Mesenchymal stem cell (in vitro differentiated cells and primary cell): ENCODE results near the gene ZBTB49.

Experiments used
- DNase-seq: peaks from one replicate; pipeline ENCODE4 v3.0.0-alpha.2; 2013
- H2AFZ ChIP-seq: one replicate; pipeline ENCODE4 v1.6.1; 2013; ENCODE audit warnings: low read depth, mild to moderate bottlenecking, control low read depth, inconsistent platforms, low read length, moderate library complexity
- H2AK5ac ChIP-seq: 2 replicates; pipeline ENCODE4 v1.6.1; 2013; ENCODE audit warnings: low read length, moderate library complexity, mild to moderate bottlenecking, inconsistent platforms; ENCODE audit not compliant: severe bottlenecking
- H2BK120ac ChIP-seq: one replicate; pipeline ENCODE4 v1.6.1; 2013; ENCODE audit warnings: low read depth, mild to moderate bottlenecking, inconsistent platforms, low read length, moderate library complexity
- H2BK12ac ChIP-seq, 2 experiments: one replicate each; pipeline ENCODE4 v1.6.1; 2013; ENCODE audit warnings: inconsistent platforms in 2 of 2, low read length in 2 of 2, mild to moderate bottlenecking in 2 of 2, moderate library complexity in 2 of 2, control low read depth in 1 of 2
- H2BK15ac ChIP-seq: one replicate; pipeline ENCODE4 v1.6.1; 2013; ENCODE audit warnings: mild to moderate bottlenecking, low read depth, inconsistent platforms; ENCODE audit not compliant: poor library complexity, severe bottlenecking
- H2BK5ac ChIP-seq: 2 replicates; pipeline ENCODE4 v1.6.1; 2013; ENCODE audit warnings: low read depth, mild to moderate bottlenecking, low read length, control low read depth, inconsistent platforms; ENCODE audit not compliant: poor library complexity, severe bottlenecking
- H3K14ac ChIP-seq, 2 experiments: one replicate each; pipeline ENCODE4 v1.6.1; 2013; ENCODE audit warnings: inconsistent platforms in 2 of 2, low read length in 2 of 2, control low read depth in 1 of 2, mild to moderate bottlenecking in 1 of 2, moderate library complexity in 1 of 2
- H3K18ac ChIP-seq, 2 experiments: one replicate each; pipeline ENCODE4 v1.6.1; 2013; ENCODE audit warnings: inconsistent platforms in 2 of 2, low read length in 2 of 2, control low read depth in 1 of 2, low read depth in 1 of 2, mild to moderate bottlenecking in 1 of 2
- H3K23ac ChIP-seq, 2 experiments: one replicate each; pipeline ENCODE4 v1.6.1; 2013; ENCODE audit warnings: inconsistent platforms in 2 of 2, low read length in 2 of 2, mild to moderate bottlenecking in 2 of 2, moderate library complexity in 2 of 2, control low read depth in 1 of 2
- H3K27ac ChIP-seq: 2 replicates; pipeline ENCODE4 v1.5.1; 2013; ENCODE audit warnings: mild to moderate bottlenecking, moderate library complexity, low read length, control low read depth, inconsistent platforms; ENCODE audit not compliant: poor library complexity, severe bottlenecking
- H3K27me3 ChIP-seq, 2 experiments: 2 replicates each; pipeline versions ENCODE4 v1.6.1 to v1.7.0; 2013; ENCODE audit warnings: low read length in 2 of 2, mild to moderate bottlenecking in 2 of 2, moderate library complexity in 2 of 2, control low read depth in 1 of 2, inconsistent platforms in 1 of 2; ENCODE audit not compliant: control insufficient read depth in 1 of 2, insufficient read depth in 1 of 2
- H3K36me3 ChIP-seq, 2 experiments: 2 replicates each; pipeline versions ENCODE4 v1.6.1 to v1.7.0; 2013; ENCODE audit warnings: low read length in 2 of 2, control low read depth in 1 of 2, inconsistent platforms in 1 of 2, low read depth in 1 of 2, mild to moderate bottlenecking in 1 of 2; ENCODE audit not compliant: insufficient read depth in 2 of 2, control insufficient read depth in 1 of 2
- H3K4ac ChIP-seq, 2 experiments: one replicate each; pipeline ENCODE4 v1.6.1; 2013; ENCODE audit warnings: inconsistent platforms in 2 of 2, low read length in 2 of 2, mild to moderate bottlenecking in 2 of 2, moderate library complexity in 2 of 2, control low read depth in 1 of 2, low read depth in 1 of 2
- H3K4me1 ChIP-seq: 2 replicates; pipeline ENCODE4 v1.6.1; 2013; ENCODE audit warnings: low read depth, low read length, control low read depth; ENCODE audit not compliant: control insufficient read depth, insufficient read depth
- H3K4me2 ChIP-seq: 2 replicates; pipeline ENCODE4 v1.6.1; 2013; ENCODE audit warnings: low read length, mild to moderate bottlenecking, inconsistent platforms; ENCODE audit not compliant: poor library complexity, severe bottlenecking
- H3K4me3 ChIP-seq, 2 experiments: 2 replicates each; pipeline versions ENCODE4 v1.5.1 to v1.7.0; 2013; ENCODE audit warnings: low read length in 2 of 2, mild to moderate bottlenecking in 2 of 2, control low read depth in 1 of 2, low read depth in 1 of 2; ENCODE audit not compliant: insufficient read depth in 1 of 2
- H3K79me1 ChIP-seq: replicated peaks from 2 replicates; pipeline ENCODE4 v1.6.1; 2013; ENCODE audit warnings: mild to moderate bottlenecking, control low read depth, low read length, inconsistent platforms; ENCODE audit not compliant: poor library complexity, severe bottlenecking
- H3K9ac ChIP-seq: 2 replicates; pipeline ENCODE4 v1.7.0; 2013; ENCODE audit warnings: mild to moderate bottlenecking, low read length, moderate library complexity
- H3K9me3 ChIP-seq: 2 replicates; pipeline ENCODE4 v1.7.0; 2013; ENCODE audit warnings: mild to moderate bottlenecking, low read length; ENCODE audit not compliant: control insufficient read depth
- H4K8ac ChIP-seq: one replicate; pipeline ENCODE4 v1.6.1; 2013; ENCODE audit warnings: inconsistent platforms, mild to moderate bottlenecking, low read length, moderate library complexity
- H4K91ac ChIP-seq: one replicate; pipeline ENCODE4 v1.6.1; 2013; ENCODE audit warnings: mild to moderate bottlenecking, low read length, inconsistent platforms
- WGBS: methylation state at CpG from one replicate; pipeline ENCODE4 v1.1.7; 2013; ENCODE audit warnings: mixed read lengths; 5-methylcytosine and 5-hydroxymethylcytosine counted together

The ZBTB49 gene

DNA sequence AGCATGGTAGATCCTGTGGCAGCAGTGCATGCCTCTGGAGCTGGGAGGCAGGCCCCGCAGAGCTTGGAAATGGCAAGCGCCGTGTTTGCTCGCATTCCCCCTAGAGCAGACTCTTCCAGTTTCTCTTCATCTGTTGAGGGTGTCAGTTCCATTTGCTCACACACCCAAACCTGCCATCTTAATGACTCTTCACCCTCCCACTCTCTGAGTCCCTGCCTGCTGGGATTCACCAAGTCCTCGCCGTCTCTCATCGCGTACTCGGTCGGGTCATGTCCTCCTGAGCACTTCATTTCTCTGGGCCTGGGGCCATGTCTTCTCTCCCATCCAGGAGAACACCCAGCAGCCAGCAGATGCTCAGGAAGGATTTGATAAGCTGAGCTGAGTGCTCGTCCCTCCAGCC lies 16.9 kb downstream of the ZBTB49 start:
- Histone ChIP-seq H3K27ac (no peak overlapping the region), H3K14ac (no peak overlapping the region), H3K9ac (no peak overlapping the region), H3K23ac (no peak overlapping the region), H3K4ac (no peak overlapping the region), H2BK12ac (no peak overlapping the region), H3K27me3 (no peaks in the 10 kb centered on the region), H3K4me3 (no peak overlapping the region), H3K4me1 (peaks cover 4% of the 10 kb centered on the region), H2BK15ac (no peak overlapping the region), H2BK120ac (no peak overlapping the region), H3K4me2 (no peak overlapping the region), H3K79me1 (peaks cover 23% of the 10 kb centered on the region), H2AK5ac (no peak overlapping the region), H4K91ac (no peak overlapping the region), H3K36me3 (peaks cover 23 to 51% of the 10 kb centered on the region in 2 experiments), H3K9me3 (no peaks in the 10 kb centered on the region), H3K18ac (no peak overlapping the region), H2AFZ (no peak overlapping the region), H2BK5ac (no peak overlapping the region), H4K8ac (no peak overlapping the region)
- no peak for DNase-seq
- WGBS = 97% methylated on average over 11 of the region's 11 CpGs

GRCh38 chr4:4308800-4309441 lies 18.9 kb downstream of the ZBTB49 start:
- H2BK15ac ChIP-seq = no peak overlapping the region
- H2BK12ac ChIP-seq = no peak overlapping the region
- H3K4ac ChIP-seq = no peak overlapping the region
- WGBS = 36% methylated on average over 7 of the region's 9 CpGs
- peak overlapping the region in 1 of 2 experiments; percentile 96 for H3K23ac ChIP-seq
- H3K4me3 ChIP-seq = no peak overlapping the region
- peaks cover 4% of the 10 kb centered on the region for H3K4me1 ChIP-seq
- no peak overlapping the region for H4K8ac ChIP-seq
- H3K9me3 ChIP-seq = no peaks in the 10 kb centered on the region
- no peak overlapping the region for H2AK5ac ChIP-seq
- H3K27ac ChIP-seq = peak overlapping the region; percentile 18
- H3K14ac ChIP-seq = peak overlapping the region in 1 of 2 experiments; percentile 68
- no peak overlapping the region for H3K4me2 ChIP-seq
- no peak overlapping the region for H3K9ac ChIP-seq
- peaks cover 21% of the 10 kb centered on the region for H3K79me1 ChIP-seq
- H2BK120ac ChIP-seq = no peak overlapping the region
- no peaks in the 10 kb centered on the region for H3K27me3 ChIP-seq
- H2AFZ ChIP-seq = no peak overlapping the region
- H4K91ac ChIP-seq = no peak overlapping the region
- DNase-seq = peak; percentile 96
- H3K36me3 ChIP-seq = peaks cover 24 to 48% of the 10 kb centered on the region in 2 experiments
- peak overlapping the region; percentile 5 to 64 for H3K18ac ChIP-seq
- H2BK5ac ChIP-seq = no peak overlapping the region

DNA sequence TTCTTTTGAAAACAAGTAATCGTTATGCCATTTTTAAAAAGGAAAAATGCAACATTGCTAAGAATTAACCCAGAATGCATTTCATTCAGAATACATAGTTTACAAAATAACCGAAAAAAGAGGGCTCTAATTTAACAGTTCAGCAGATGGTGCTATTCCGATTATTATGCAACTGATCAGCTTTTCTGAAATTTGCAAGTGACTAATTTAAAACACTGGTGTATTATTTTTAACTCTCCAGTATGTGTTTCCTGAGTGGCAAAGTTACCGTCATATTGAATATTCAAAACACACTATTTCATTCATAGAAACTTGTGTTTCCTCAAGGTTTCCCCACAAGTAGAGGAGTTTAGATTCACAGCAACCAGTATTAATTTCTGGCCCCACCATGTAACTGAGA lies 21.1 kb downstream of the ZBTB49 start:
- no peak overlapping the region for H2BK5ac ChIP-seq
- WGBS = 89% methylated on average over 4 of the region's 4 CpGs
- no peak for DNase-seq
- no peak overlapping the region for H3K23ac ChIP-seq
- H2BK120ac ChIP-seq = no peak overlapping the region
- H3K27ac ChIP-seq = no peak overlapping the region
- no peak overlapping the region for H3K4me2 ChIP-seq
- H3K9me3 ChIP-seq = no peaks in the 10 kb centered on the region
- H3K9ac ChIP-seq = no peak overlapping the region
- H3K36me3 ChIP-seq = peaks cover 39 to 58% of the 10 kb centered on the region in 2 experiments
- H3K14ac ChIP-seq = no peak overlapping the region
- H3K27me3 ChIP-seq = no peaks in the 10 kb centered on the region
- H3K79me1 ChIP-seq = peaks cover 20% of the 10 kb centered on the region
- no peak overlapping the region for H2BK12ac ChIP-seq
- H3K4ac ChIP-seq = no peak overlapping the region
- H4K91ac ChIP-seq = no peak overlapping the region
- no peak overlapping the region for H2BK15ac ChIP-seq
- no peak overlapping the region for H2AFZ ChIP-seq
- H3K18ac ChIP-seq = no peak overlapping the region
- H3K4me3 ChIP-seq = no peak overlapping the region
- peaks cover 4% of the 10 kb centered on the region for H3K4me1 ChIP-seq
- H4K8ac ChIP-seq = no peak overlapping the region
- H2AK5ac ChIP-seq = no peak overlapping the region

DNA sequence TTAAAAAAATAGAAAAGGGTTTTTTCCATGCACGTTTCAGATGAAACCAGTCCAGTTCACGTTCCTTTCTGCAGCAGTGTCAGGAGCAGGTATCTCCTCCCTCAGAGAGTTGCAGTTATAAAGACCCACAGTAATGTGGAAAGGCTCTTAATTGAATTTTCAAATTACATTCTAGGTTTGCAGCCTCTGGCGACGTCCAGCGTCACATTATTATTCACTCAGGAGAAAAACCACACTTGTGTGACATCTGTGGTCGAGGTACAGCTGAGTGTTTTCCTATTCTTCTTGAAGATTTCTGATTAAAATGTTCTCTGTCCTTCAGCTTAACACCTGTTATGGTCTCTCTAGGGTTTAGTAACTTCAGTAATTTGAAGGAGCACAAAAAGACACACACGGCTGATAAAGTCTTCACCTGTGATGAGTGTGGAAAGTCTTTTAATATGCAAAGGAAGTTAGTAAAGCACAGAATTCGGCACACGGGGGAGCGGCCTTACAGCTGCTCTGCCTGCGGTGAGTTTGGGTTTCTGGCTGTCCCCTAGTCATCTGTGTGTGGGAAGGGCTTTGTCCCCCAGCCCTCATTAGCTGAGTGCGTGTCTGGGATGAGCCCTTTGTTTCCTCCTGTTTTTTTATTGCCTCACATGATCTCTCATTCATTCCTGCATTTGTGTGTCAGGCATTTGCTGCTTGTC lies 25.6 kb downstream of the ZBTB49 start:
- H3K4me2 ChIP-seq = no peak overlapping the region
- no peak overlapping the region for H3K14ac ChIP-seq
- DNase-seq = no peak
- no peaks in the 10 kb centered on the region for H3K9me3 ChIP-seq
- H3K27me3 ChIP-seq = no peaks in the 10 kb centered on the region
- H4K8ac ChIP-seq = no peak overlapping the region
- H3K9ac ChIP-seq = no peak overlapping the region
- no peak overlapping the region for H3K4ac ChIP-seq
- no peak overlapping the region for H3K18ac ChIP-seq
- no peak overlapping the region for H4K91ac ChIP-seq
- H2BK12ac ChIP-seq = no peak overlapping the region
- peaks cover 56 to 65% of the 10 kb centered on the region in 2 experiments for H3K36me3 ChIP-seq
- no peak overlapping the region for H2BK120ac ChIP-seq
- peaks cover 2% of the 10 kb centered on the region for H3K4me1 ChIP-seq
- no peak overlapping the region for H3K23ac ChIP-seq
- no peak overlapping the region for H2BK5ac ChIP-seq
- WGBS = 95% methylated on average over 9 of the region's 12 CpGs
- H2AFZ ChIP-seq = no peak overlapping the region
- no peak overlapping the region for H3K4me3 ChIP-seq
- peaks cover 15% of the 10 kb centered on the region for H3K79me1 ChIP-seq
- no peak overlapping the region for H3K27ac ChIP-seq
- no peak overlapping the region for H2BK15ac ChIP-seq
- H2AK5ac ChIP-seq = no peak overlapping the region
